Muscle layer of duodenum (tissue), 2 donors: ENCODE results near the gene TTC33.

Experiments
- H3K27ac ChIP-seq: one replicate; pipeline ENCODE4 v1.7.0; 2013; ENCODE audit warnings: mild to moderate bottlenecking, low read length
- H3K27me3 ChIP-seq: one replicate; pipeline ENCODE4 v1.7.0; 2013; ENCODE audit warnings: low read depth, mild to moderate bottlenecking, control low read depth, low read length
- H3K36me3 ChIP-seq, 2 donors: one replicate each; pipeline ENCODE4 v1.7.0; 2013; ENCODE audit warnings: low read length in 2 of 2, control low read depth in 1 of 2, mild to moderate bottlenecking in 1 of 2; ENCODE audit not compliant: insufficient read depth in 2 of 2, control insufficient read depth in 1 of 2
- H3K4me1 ChIP-seq, 2 donors: one replicate each; pipeline ENCODE4 v1.7.0; 2013; ENCODE audit warnings: low read length in 2 of 2, mild to moderate bottlenecking in 2 of 2, control low read depth in 1 of 2, moderate library complexity in 1 of 2; ENCODE audit not compliant: insufficient read depth in 2 of 2, control insufficient read depth in 1 of 2
- H3K4me3 ChIP-seq, 2 donors: one replicate each; pipeline ENCODE4 v1.7.0; 2013; ENCODE audit warnings: low read length in 2 of 2, low read depth in 1 of 2, mild to moderate bottlenecking in 1 of 2
- H3K9me3 ChIP-seq, 2 donors: one replicate each; pipeline ENCODE4 v1.7.0; 2013; ENCODE audit warnings: low read length in 2 of 2, control low read depth in 1 of 2, mild to moderate bottlenecking in 1 of 2; ENCODE audit not compliant: control insufficient read depth in 1 of 2
- donor health status: healthy.

Gene TTC33

GRCh38 chr5:40555886-40556285 is 199.9 kb downstream of the TTC33 start:
- H3K9me3 ChIP-seq, result no peaks in the 10 kb centered on the region
- no peaks in the 10 kb centered on the region for H3K4me1 ChIP-seq
- H3K27me3 ChIP-seq, result no peaks in the 10 kb centered on the region
- H3K4me3 ChIP-seq, result no peak overlapping the region
- H3K27ac ChIP-seq, result no peak overlapping the region
- no peaks in the 10 kb centered on the region for H3K36me3 ChIP-seq

- no peaks in the 10 kb centered on the region for H3K27me3 ChIP-seq
- no peaks in the 10 kb centered on the region for H3K4me1 ChIP-seq
- no peaks in the 10 kb centered on the region for H3K9me3 ChIP-seq
- H3K36me3 ChIP-seq, result no peaks in the 10 kb centered on the region
- no peak overlapping the region for H3K27ac ChIP-seq
- no peak overlapping the region for H3K4me3 ChIP-seq
Observed at GRCh38 chr5:40554813-40555212, 200.9 kb downstream of the TTC33 start.

- no peaks in the 10 kb centered on the region for H3K9me3 ChIP-seq
- no peak overlapping the region for H3K27ac ChIP-seq
- H3K36me3 ChIP-seq, result no peaks in the 10 kb centered on the region
- H3K4me1 ChIP-seq, result no peaks in the 10 kb centered on the region
- no peak overlapping the region for H3K4me3 ChIP-seq
- H3K27me3 ChIP-seq, result no peaks in the 10 kb centered on the region
Observed at GRCh38 chr5:40554054-40554453, 201.7 kb downstream of the TTC33 start.

- no peak overlapping the region for H3K27ac ChIP-seq
Observed at GRCh38 chr5:40552981-40553380, 202.8 kb downstream of the TTC33 start.

GRCh38 chr5:40551496-40552491 is 204.0 kb downstream of the TTC33 start:
- Histone ChIP-seq H3K4me3 (no peak overlapping the region), H3K9me3 (no peaks in the 10 kb centered on the region), H3K27me3 (no peaks in the 10 kb centered on the region), H3K4me1 (no peaks in the 10 kb centered on the region), H3K36me3 (no peaks in the 10 kb centered on the region), H3K27ac (peak overlapping the region; percentile 47)

More at GRCh38 chr5:40552981-40553380, 202.8 kb downstream of the TTC33 start:
- Histone ChIP-seq H3K4me1 (no peaks in the 10 kb centered on the region), H3K4me3 (no peak overlapping the region), H3K36me3 (no peaks in the 10 kb centered on the region), H3K9me3 (no peaks in the 10 kb centered on the region), H3K27me3 (no peaks in the 10 kb centered on the region)

- no peaks in the 10 kb centered on the region for H3K36me3 ChIP-seq
- no peaks in the 10 kb centered on the region for H3K9me3 ChIP-seq
- H3K4me1 ChIP-seq, result no peaks in the 10 kb centered on the region
- H3K27me3 ChIP-seq, result no peaks in the 10 kb centered on the region
- no peak overlapping the region for H3K4me3 ChIP-seq
- no peak overlapping the region for H3K27ac ChIP-seq
Observed at GRCh38 chr5:40550481-40550880, 205.3 kb downstream of the TTC33 start.

GRCh38 chr5:40549616-40550015 is 206.1 kb downstream of the TTC33 start:
- no peak overlapping the region for H3K27ac ChIP-seq
- H3K4me1 ChIP-seq, result no peaks in the 10 kb centered on the region
- no peaks in the 10 kb centered on the region for H3K9me3 ChIP-seq
- no peaks in the 10 kb centered on the region for H3K36me3 ChIP-seq
- H3K27me3 ChIP-seq, result no peaks in the 10 kb centered on the region
- no peak overlapping the region for H3K4me3 ChIP-seq

- no peaks in the 10 kb centered on the region for H3K36me3 ChIP-seq
- H3K27me3 ChIP-seq, result no peaks in the 10 kb centered on the region
- H3K27ac ChIP-seq, result no peak overlapping the region
- H3K9me3 ChIP-seq, result no peaks in the 10 kb centered on the region
- H3K4me1 ChIP-seq, result no peaks in the 10 kb centered on the region
- H3K4me3 ChIP-seq, result no peak overlapping the region
Observed at GRCh38 chr5:40547994-40548575, 207.7 kb downstream of the TTC33 start.

GRCh38 chr5:40547557-40547956 is 208.2 kb downstream of the TTC33 start:
- Histone ChIP-seq H3K4me3 (no peak overlapping the region), H3K27ac (no peak overlapping the region), H3K4me1 (no peaks in the 10 kb centered on the region), H3K27me3 (no peaks in the 10 kb centered on the region), H3K9me3 (no peaks in the 10 kb centered on the region), H3K36me3 (no peaks in the 10 kb centered on the region)

- Histone ChIP-seq H3K4me3 (no peak overlapping the region), H3K27ac (no peak overlapping the region), H3K36me3 (no peaks in the 10 kb centered on the region), H3K4me1 (no peaks in the 10 kb centered on the region), H3K9me3 (no peaks in the 10 kb centered on the region), H3K27me3 (no peaks in the 10 kb centered on the region)
Observed at GRCh38 chr5:40540301-40540700, 215.5 kb downstream of the TTC33 start.

GRCh38 chr5:40524677-40525076 is 231.1 kb downstream of the TTC33 start:
- Histone ChIP-seq H3K4me1 (peaks cover 0 to 5% of the 10 kb centered on the region in 2 donors), H3K27me3 (no peaks in the 10 kb centered on the region), H3K36me3 (no peaks in the 10 kb centered on the region), H3K27ac (no peak overlapping the region), H3K4me3 (no peak overlapping the region), H3K9me3 (no peaks in the 10 kb centered on the region)
